GM13977 (cell line): Measurements from ENCODE around the gene NGB.
A peak's percentile ranks its signal among the peaks of the same experiment; 100 is the strongest.

Experiments used
- DNase-seq: peaks from one replicate; pipeline ENCODE4 v3.0.0; 2012; ENCODE audit warnings: low spot score
- in situ Hi-C: fragments of 300-500 bp; cut with MboI; formaldehyde crosslinking; loops from one replicate; pipeline ENCODE4 v1.12.0; 2022; ENCODE audit warnings: low sequenced_read_pairs, low pct_unique_long_range_greater_than_20kb, mixed read lengths, inconsistent platforms; ENCODE audit not compliant: unreplicated experiment
- TF ChIP-seq, protein P1 (sequence below): IDR thresholded peaks from 2 replicates; pipeline ENCODE4 v1.5.1; 2012; ENCODE audit warnings: mild to moderate bottlenecking, control low read depth; ENCODE audit not compliant: insufficient read depth; ENCODE audit errors: extremely low read depth, missing control alignments

NGB gene

GRCh38 chr14:77309131-77309530 lies 38.1 kb upstream of the NGB start:
- TF ChIP-seq, protein P1, sequence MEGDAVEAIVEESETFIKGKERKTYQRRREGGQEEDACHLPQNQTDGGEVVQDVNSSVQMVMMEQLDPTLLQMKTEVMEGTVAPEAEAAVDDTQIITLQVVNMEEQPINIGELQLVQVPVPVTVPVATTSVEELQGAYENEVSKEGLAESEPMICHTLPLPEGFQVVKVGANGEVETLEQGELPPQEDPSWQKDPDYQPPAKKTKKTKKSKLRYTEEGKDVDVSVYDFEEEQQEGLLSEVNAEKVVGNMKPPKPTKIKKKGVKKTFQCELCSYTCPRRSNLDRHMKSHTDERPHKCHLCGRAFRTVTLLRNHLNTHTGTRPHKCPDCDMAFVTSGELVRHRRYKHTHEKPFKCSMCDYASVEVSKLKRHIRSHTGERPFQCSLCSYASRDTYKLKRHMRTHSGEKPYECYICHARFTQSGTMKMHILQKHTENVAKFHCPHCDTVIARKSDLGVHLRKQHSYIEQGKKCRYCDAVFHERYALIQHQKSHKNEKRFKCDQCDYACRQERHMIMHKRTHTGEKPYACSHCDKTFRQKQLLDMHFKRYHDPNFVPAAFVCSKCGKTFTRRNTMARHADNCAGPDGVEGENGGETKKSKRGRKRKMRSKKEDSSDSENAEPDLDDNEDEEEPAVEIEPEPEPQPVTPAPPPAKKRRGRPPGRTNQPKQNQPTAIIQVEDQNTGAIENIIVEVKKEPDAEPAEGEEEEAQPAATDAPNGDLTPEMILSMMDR = no peak
- in situ Hi-C loops = loop anchor here (10.0 to 25.0 kb wide), 2 partner anchors 236 to 422 kb away; no protein-coding TSS in a partner anchor
- no peak for DNase-seq

- in situ Hi-C loops = loop anchor here (10.0 to 25.0 kb wide), 2 partner anchors 238 to 420 kb away; no protein-coding TSS in a partner anchor
- TF ChIP-seq, protein P1 = no peak
- DNase-seq = no peak
These were observed 36.0 kb upstream of the NGB start for GRCh38 chr14:77306851-77307496.

DNA sequence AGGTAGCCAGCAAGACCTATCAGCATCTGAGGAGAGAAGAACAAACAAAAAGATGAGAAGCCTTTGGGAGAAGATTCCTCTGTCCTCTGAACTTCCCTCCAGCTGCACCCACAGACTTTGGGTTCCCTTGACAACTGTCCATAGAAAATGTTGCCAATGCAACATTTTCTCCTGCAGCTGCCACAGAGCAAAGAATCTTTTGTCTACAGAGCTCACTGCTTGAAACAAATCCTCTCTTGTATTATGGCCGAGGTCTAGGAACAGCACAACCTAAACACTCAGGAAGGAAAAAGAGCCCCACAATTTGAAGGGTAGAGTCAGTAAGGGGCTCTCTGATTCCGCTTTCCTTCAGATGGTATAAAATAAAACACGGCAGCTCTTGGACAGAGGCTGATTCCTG lies 35.4 kb upstream of the NGB start:
- no peak for DNase-seq
- TF ChIP-seq, protein P1 = no peak
- in situ Hi-C loops = loop anchor here (10.0 to 25.0 kb wide), 2 partner anchors 238 to 419 kb away; no protein-coding TSS in a partner anchor

DNA sequence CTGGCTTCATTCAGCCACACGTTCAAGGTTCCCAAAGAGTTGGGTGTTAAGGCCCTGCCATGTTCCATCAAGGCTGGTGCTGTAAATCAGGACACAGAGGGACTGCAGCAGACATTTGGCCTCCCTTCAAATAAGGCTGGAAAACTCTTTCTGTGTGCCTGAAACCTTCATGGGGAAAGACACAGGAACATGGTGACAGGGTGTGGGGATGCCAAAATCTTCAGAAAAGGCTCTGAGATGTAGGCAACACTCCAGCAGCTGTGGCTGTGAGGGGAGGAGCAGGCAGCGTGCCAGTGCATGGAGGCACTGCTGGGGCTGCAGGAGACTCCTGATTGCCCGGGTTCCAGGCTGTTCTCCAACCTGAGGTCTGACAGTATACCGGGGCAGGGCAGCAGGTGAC lies 34.7 kb upstream of the NGB start:
- TF ChIP-seq, protein P1 = no peak
- no peak for DNase-seq
- in situ Hi-C loops = loop anchor here (10.0 to 25.0 kb wide), 2 partner anchors 239 to 418 kb away; no protein-coding TSS in a partner anchor

GRCh38 chr14:77303417-77304156 lies 32.6 kb upstream of the NGB start:
- TF ChIP-seq, protein P1 = no peak
- DNase-seq = peak; percentile 34
- in situ Hi-C loops = loop anchor here (10.0 to 25.0 kb wide), 2 partner anchors 241 to 416 kb away; no protein-coding TSS in a partner anchor

DNA sequence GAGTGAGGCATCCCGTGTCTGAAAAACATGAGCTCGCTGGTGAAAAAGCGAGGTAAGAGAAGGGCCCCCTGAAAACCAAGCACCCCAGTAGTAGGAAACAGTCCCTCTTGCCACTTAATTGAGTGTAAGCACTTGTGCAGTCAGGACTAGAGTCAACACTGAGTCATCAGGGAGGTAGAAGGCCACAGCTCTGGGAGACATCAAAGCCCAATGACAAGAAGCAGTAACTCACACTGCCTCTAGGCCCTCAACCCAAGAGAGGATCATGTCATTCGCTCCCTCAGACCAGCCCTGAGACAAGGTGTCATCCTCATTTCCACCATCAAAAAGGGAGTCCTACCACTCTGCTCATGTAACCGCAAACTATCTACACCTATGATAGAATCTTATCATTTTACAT lies 31.9 kb upstream of the NGB start:
- in situ Hi-C loops = loop anchor here (10.0 to 25.0 kb wide), 2 partner anchors 242 to 416 kb away; no protein-coding TSS in a partner anchor
- TF ChIP-seq, protein P1 = no peak
- peak; percentile 35 for DNase-seq
